Uterus (tissue), 2 donors: ENCODE results near the gene DCHS2.

Experiments
- POLR2A ChIP-seq, 2 donors: fragments of 450-650 bp; IDR thresholded peaks; one replicate each; pipeline ENCODE4 v1.6.1; 2016; ENCODE audit warnings: antibody characterized with exemption in 2 of 2, mild to moderate bottlenecking in 1 of 2, moderate library complexity in 1 of 2
- TF ChIP-seq, protein P1 (sequence below), 4 experiments: fragments of 200-600 bp in 2 of 4; fragments of 450-650 bp in 2 of 4; sonication (generic) in 2 of 4; IDR thresholded peaks; one replicate each; pipeline ENCODE4 v1.5.1; 2016 to 2019; ENCODE audit warnings: antibody characterized with exemption in 4 of 4, mild to moderate bottlenecking in 2 of 4, moderate library complexity in 1 of 4

DNA sequence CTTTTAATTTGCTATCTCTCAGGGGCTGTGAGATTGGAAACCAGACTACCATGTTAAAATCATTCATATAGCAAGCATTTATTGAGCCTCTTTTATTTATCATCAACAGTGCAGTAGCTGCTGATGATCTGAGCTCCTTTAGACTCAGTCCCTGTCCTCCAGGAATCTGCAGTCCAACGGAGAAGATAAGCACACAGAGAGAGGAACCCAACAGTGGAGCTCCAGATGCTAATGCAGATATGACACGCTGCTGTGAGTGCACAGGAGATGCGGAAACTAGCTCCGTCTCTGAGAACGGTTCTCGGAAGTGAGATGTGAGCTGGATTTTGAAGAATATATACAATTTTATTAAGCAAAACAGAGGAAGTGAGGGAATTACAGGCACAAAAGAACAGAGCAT lies 35.4 kb downstream of the DCHS2 start:
- TF ChIP-seq, protein P1, sequence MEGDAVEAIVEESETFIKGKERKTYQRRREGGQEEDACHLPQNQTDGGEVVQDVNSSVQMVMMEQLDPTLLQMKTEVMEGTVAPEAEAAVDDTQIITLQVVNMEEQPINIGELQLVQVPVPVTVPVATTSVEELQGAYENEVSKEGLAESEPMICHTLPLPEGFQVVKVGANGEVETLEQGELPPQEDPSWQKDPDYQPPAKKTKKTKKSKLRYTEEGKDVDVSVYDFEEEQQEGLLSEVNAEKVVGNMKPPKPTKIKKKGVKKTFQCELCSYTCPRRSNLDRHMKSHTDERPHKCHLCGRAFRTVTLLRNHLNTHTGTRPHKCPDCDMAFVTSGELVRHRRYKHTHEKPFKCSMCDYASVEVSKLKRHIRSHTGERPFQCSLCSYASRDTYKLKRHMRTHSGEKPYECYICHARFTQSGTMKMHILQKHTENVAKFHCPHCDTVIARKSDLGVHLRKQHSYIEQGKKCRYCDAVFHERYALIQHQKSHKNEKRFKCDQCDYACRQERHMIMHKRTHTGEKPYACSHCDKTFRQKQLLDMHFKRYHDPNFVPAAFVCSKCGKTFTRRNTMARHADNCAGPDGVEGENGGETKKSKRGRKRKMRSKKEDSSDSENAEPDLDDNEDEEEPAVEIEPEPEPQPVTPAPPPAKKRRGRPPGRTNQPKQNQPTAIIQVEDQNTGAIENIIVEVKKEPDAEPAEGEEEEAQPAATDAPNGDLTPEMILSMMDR (IDR thresholded peaks at IDR 0.05), result no peak
- no peak for TF ChIP-seq POLR2A (IDR thresholded peaks at IDR 0.05)
